Hematopoietic multipotent progenitor cell treated with erythropoietin and hydrocortisone succinate and interleukin-3 and kit ligand, for 4 days (in vitro differentiated cells): ENCODE data around the gene DPRX.
A peak's percentile ranks its signal among the peaks of the same experiment; 100 is the strongest.
"Not testable (repeated sequence)": the region's sequence is repeated elsewhere in the genome, so short reads cannot be mapped to it uniquely, and the experiment has no call there.

Experiments
- DNase-seq: peaks from one replicate; pipeline ENCODE4 v3.0.0-alpha.2; 2015

DPRX gene

GRCh38 chr19:53647350-53647749 is 15.6 kb downstream of the DPRX start:
- no peak for DNase-seq

GRCh38 chr19:53647792-53648191 is 16.0 kb downstream of the DPRX start:
- no peak for DNase-seq

GRCh38 chr19:53649746-53650593 is 18.2 kb downstream of the DPRX start:
- DNase-seq: no peak

DNA sequence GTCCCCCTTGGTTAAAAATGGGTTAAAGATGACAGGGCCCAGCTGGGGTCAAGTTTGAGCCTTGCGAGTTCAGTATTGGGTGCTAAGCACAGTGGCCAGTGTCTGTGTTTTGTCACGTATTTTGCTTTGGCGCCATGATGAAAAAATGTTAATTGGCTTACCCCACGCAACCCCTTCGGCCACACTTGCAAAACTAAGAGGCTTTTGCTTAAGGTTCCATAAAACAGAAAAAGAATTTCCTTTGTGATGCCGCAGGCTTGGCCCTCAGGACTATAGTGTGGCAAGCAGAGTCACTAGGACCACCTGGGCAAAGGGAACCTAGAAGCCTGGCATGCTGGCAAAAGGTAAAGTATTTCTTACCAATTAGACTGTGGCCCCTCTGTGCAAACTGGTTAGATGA is 20.7 kb downstream of the DPRX start:
- no peak for DNase-seq

- DNase-seq: no peak
Measured at GRCh38 chr19:53655042-53655665, 23.4 kb downstream of the DPRX start.

- DNase-seq: no peak
Measured at GRCh38 chr19:53657330-53657729, 25.5 kb downstream of the DPRX start.

DNA sequence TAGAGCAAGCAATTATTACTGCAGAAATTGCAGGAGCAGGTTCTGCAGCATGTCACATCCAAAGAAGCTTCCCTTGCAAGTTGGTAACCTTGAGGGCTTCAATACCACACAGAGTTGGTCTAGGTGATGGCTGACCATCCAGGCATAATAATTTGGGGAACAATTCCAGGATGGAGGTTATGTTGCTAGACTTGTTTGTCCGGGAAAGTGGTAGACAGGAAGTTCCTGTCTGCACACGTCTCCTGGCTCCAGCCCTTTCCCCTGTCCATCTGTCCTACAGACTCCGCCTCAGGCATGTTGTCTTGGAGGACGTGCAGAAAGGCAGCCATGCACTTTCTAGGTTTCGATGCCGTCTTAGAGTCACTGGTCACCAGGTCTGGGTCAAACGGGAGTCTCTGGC is 26.0 kb downstream of the DPRX start:
- no peak for DNase-seq

DNA sequence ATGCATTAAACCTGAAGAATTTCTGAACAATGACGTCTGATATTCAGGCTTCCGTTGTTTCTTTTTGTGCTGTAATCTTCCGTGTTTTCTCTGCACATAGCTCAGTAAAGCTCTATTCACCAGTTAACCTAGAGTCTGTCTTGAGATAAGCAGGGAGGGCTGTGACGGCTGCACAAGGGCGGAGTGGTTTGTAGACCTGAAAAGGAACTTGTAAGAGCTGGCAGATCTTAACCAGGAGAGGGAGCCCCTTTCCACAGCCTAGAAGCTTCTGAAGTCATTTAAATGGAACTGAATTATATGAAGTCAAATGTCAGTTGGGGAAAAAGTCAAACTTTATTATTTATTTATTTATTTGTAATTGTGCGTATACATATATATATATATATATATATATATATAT is 27.5 kb downstream of the DPRX start:
- peak; percentile 95 for DNase-seq

- no peak for DNase-seq
Measured at GRCh38 chr19:53660584-53660983, 28.8 kb downstream of the DPRX start.

DNA sequence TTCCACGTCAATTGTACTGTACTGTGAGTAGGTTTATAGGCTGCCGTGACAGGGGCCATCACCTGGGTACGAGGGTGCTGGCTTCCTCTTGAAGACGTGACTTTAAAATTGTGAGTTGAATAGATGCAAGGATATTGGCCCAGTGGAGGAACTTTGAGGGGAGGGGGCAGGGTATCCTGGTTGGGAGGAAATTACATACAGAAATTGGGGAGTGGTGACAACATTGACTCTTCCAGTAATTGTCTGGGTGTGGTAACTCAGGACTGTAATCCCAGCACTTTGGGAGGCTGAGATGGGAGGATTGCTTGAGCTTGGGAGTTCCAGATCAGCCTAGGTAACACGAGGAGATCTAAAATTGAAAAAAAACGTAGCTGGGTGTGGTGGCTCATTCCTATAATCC is 30.4 kb downstream of the DPRX start:
- no peak for DNase-seq

DNA sequence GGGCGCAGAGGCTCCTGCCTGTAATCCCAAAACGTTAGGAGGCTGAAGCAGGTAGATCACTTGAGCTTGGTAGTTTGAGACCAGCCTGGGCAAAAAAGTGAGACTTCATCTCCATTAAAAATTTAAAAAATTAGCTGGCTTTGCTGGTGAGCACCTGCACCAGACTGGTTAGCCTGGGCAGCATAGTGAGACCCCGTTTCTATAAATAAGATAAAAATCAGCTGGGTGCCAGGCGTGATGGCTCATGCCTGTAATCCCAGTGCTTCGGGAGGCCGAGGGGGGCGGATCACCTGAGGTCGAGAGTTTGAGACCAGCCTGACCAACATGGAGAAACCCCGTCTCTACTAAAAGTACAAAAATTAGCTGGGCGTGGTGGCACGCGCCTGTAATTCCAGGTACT is 32.4 kb downstream of the DPRX start:
- no peak for DNase-seq

- DNase-seq: no peak
Measured at GRCh38 chr19:53664760-53665159, 33.0 kb downstream of the DPRX start.

- DNase-seq: not testable (repeated sequence)
Measured at GRCh38 chr19:53666331-53666730, 34.5 kb downstream of the DPRX start.

GRCh38 chr19:53668804-53669203 is 37.0 kb downstream of the DPRX start:
- not testable (repeated sequence) for DNase-seq

GRCh38 chr19:53670345-53670744 is 38.5 kb downstream of the DPRX start:
- no peak for DNase-seq

- no peak for DNase-seq
Measured at GRCh38 chr19:53671663-53672062, 39.9 kb downstream of the DPRX start.
